ENCODE data around the gene KCNG2. TPM values are rescaled to one million over a fixed set of nuclear protein-coding genes. Genes with fewer than 3 reads are reported as not detected.

Gene KCNG2
- total RNA-seq, 1 experiment from 2014 or later = not detected

- BruUV-seq (replicated peaks) = no TSS peak
- Histone ChIP-seq H3K4me1 (ENCODE audit: control insufficient read depth in 1 of 2, insufficient read depth in 2 of 2, low read length in 2 of 2) (no peaks in the 10 kb centered on the region), H2AFZ (ENCODE audit: low read depth, low read length, poor library complexity, severe bottlenecking) (no peak overlapping the region), H3K79me2 (ENCODE audit: insufficient read depth, low read length) (no peaks in the 10 kb centered on the region), H3K27ac (ENCODE audit: low read depth, low read length) (no peak overlapping the region), H3K36me3 (ENCODE audit: control insufficient read depth in 1 of 2, insufficient read depth in 2 of 2, low read length in 2 of 2) (no peaks in the 10 kb centered on the region), H3K9me3 (ENCODE audit: control insufficient read depth in 1 of 2, insufficient read depth in 1 of 2, low read depth in 1 of 2, low read length in 2 of 2) (no peaks in the 10 kb centered on the region), H3K9ac (ENCODE audit: low read length) (no peak overlapping the region), H4K20me1 (ENCODE audit: insufficient read depth) (no peaks in the 10 kb centered on the region), H3K27me3 (ENCODE audit: insufficient read depth, low read length) (0 out of 2 replicates have a peak, but pooled peaks cover 10% of the 10 kb centered on the region), H3K9me2 (ENCODE audit: insufficient read depth) (no peaks in the 10 kb centered on the region), H3K4me3 (replicated peaks in 1 of 2; ENCODE audit: low read depth in 1 of 2, low read length in 2 of 2) (no peak overlapping the region), H3K4me2 (ENCODE audit: low read length) (no peak overlapping the region)
- TF ChIP-seq YY1 (IDR thresholded peaks at IDR 0.05; ENCODE audit: extremely low read depth, insufficient replicate concordance, low read depth, low read length) = no peak
- intact Hi-C loops (cut with micrococcal nuclease) = loop anchor here (10.0 kb wide), 1 partner anchor 64 kb away; no protein-coding TSS in a partner anchor
- RAD21 ChIA-PET (ENCODE audit: low non-redundant PET in 1 of 2, low total read pairs in 2 of 2, uncharacterized antibody in 2 of 2, unreplicated experiment in 2 of 2) = no interaction called here
- POLR2A ChIA-PET = no interaction called here
- CTCF ChIA-PET = no interaction called here
- DNase-seq (ENCODE audit: low read depth, low spot score) (no peak), ATAC-seq (no peak)
These were observed 31.6 kb downstream of the KCNG2 start for GRCh38 chr18:79829136-79829854.

- DNase-seq (ENCODE audit: low read depth, low spot score) (no peak), ATAC-seq (no peak)
- no peak overlapping the region for H2AFZ ChIP-seq (ENCODE audit: low read depth, low read length, poor library complexity, severe bottlenecking)
- BruUV-seq (replicated peaks) = no TSS peak
- H3K4me3 ChIP-seq (replicated peaks in 1 of 2; ENCODE audit: low read depth in 1 of 2, low read length in 2 of 2) = no peak overlapping the region
- ChIA-PET RAD21 (ENCODE audit: low non-redundant PET in 1 of 2, low total read pairs in 2 of 2, uncharacterized antibody in 2 of 2, unreplicated experiment in 2 of 2) (no interaction called here), POLR2A (no interaction called here), CTCF (no interaction called here)
- H3K27me3 ChIP-seq (ENCODE audit: insufficient read depth, low read length) = 0 out of 2 replicates have a peak, but pooled peaks cover 10% of the 10 kb centered on the region
- no peaks in the 10 kb centered on the region for H3K79me2 ChIP-seq (ENCODE audit: insufficient read depth, low read length)
- H4K20me1 ChIP-seq (ENCODE audit: insufficient read depth) = no peaks in the 10 kb centered on the region
- H3K9me3 ChIP-seq (ENCODE audit: control insufficient read depth in 1 of 2, insufficient read depth in 1 of 2, low read depth in 1 of 2, low read length in 2 of 2) = no peaks in the 10 kb centered on the region
- no peaks in the 10 kb centered on the region for H3K36me3 ChIP-seq (ENCODE audit: control insufficient read depth in 1 of 2, insufficient read depth in 2 of 2, low read length in 2 of 2)
- intact Hi-C loops (cut with micrococcal nuclease) = no loop called here
- no peak overlapping the region for H3K4me2 ChIP-seq (ENCODE audit: low read length)
- H3K9ac ChIP-seq (ENCODE audit: low read length) = no peak overlapping the region
- H3K4me1 ChIP-seq (ENCODE audit: control insufficient read depth in 1 of 2, insufficient read depth in 2 of 2, low read length in 2 of 2) = no peaks in the 10 kb centered on the region
- H3K27ac ChIP-seq (ENCODE audit: low read depth, low read length) = no peak overlapping the region
- H3K9me2 ChIP-seq (ENCODE audit: insufficient read depth) = no peaks in the 10 kb centered on the region
- TF ChIP-seq YY1 (IDR thresholded peaks at IDR 0.05; ENCODE audit: extremely low read depth, insufficient replicate concordance, low read depth, low read length) = no peak
- TF ChIP-seq POLR2AphosphoS5 (IDR thresholded peaks at IDR 0.05; ENCODE audit: low read depth, low read length) = no peak
- no peak for TF ChIP-seq EGR1 (IDR thresholded peaks at IDR 0.05; ENCODE audit: low read depth)
- TF ChIP-seq ELF1 (IDR thresholded peaks at IDR 0.05; ENCODE audit: borderline replicate concordance, low read depth) = no peak
- TF ChIP-seq POLR2A (IDR thresholded peaks at IDR 0.05; ENCODE audit: borderline replicate concordance, extremely low read depth, insufficient read depth, insufficient read length) = no peak
- no peak for TF ChIP-seq RAD21 (IDR thresholded peaks at IDR 0.05; ENCODE audit: low read depth)
- TF ChIP-seq SRF (IDR thresholded peaks at IDR 0.05; ENCODE audit: low read depth) = no peak
- no peak for TF ChIP-seq JUND (IDR thresholded peaks at IDR 0.05)
- TF ChIP-seq REST (IDR thresholded peaks at IDR 0.05; ENCODE audit: low read depth) = no peak
- TF ChIP-seq EZH2 (IDR thresholded peaks at IDR 0.05) = no peak
- TF ChIP-seq EZH2phosphoT487 (IDR thresholded peaks at IDR 0.05; ENCODE audit: borderline replicate concordance) = no peak
- TF ChIP-seq ZBTB33 (IDR thresholded peaks at IDR 0.05; ENCODE audit: extremely low read depth, insufficient replicate concordance, low read length) = no peak
- TF ChIP-seq ZFX (IDR thresholded peaks at IDR 0.05) = no peak
These were observed 34.4 kb downstream of the KCNG2 start for GRCh38 chr18:79832169-79832568.

Measured in HCT116 (cell line).